Neutrophil (primary cell): ENCODE data around the gene HSPA12B.

Experiments
- H3K27ac ChIP-seq: fragments of 200-600 bp; sonication (generic); 2 replicates; pipeline ENCODE4 v1.5.1; 2016; ENCODE audit warnings: mild to moderate bottlenecking, moderate library complexity
- H3K27me3 ChIP-seq: fragments of 200-600 bp; sonication (generic); 2 replicates; pipeline ENCODE4 v1.6.0; 2016; ENCODE audit warnings: mild to moderate bottlenecking
- H3K36me3 ChIP-seq: fragments of 200-600 bp; sonication (generic); 2 replicates; pipeline ENCODE4 v1.5.1; 2017
- H3K4me1 ChIP-seq, 2 experiments: fragments of 200-600 bp in 1 of 2; sonication (generic) in 1 of 2; 1 replicate in 1 of 2; 2 replicates in 1 of 2; pipeline versions ENCODE4 v1.5.1 to v1.6.1; 2013 to 2016; ENCODE audit warnings: low read depth in 1 of 2, low read length in 1 of 2, mild to moderate bottlenecking in 1 of 2, moderate library complexity in 1 of 2; ENCODE audit not compliant: control insufficient read depth in 1 of 2, insufficient read depth in 1 of 2
- H3K4me3 ChIP-seq, 2 experiments: fragments of 200-600 bp in 1 of 2; sonication (generic) in 1 of 2; 1 replicate in 1 of 2; 2 replicates in 1 of 2; pipeline ENCODE4 v1.5.1; 2013 to 2016; ENCODE audit warnings: low read depth in 1 of 2, low read length in 1 of 2, mild to moderate bottlenecking in 1 of 2, moderate library complexity in 1 of 2
- H3K9me3 ChIP-seq: fragments of 200-600 bp; sonication (generic); 2 replicates; pipeline ENCODE4 v1.5.1; 2016
- TF ChIP-seq, protein P1 (sequence below): fragments of 200-600 bp; sonication (generic); IDR thresholded peaks from 2 replicates; pipeline ENCODE4 v1.5.1; 2016; ENCODE audit warnings: antibody characterized with exemption

The HSPA12B gene

DNA sequence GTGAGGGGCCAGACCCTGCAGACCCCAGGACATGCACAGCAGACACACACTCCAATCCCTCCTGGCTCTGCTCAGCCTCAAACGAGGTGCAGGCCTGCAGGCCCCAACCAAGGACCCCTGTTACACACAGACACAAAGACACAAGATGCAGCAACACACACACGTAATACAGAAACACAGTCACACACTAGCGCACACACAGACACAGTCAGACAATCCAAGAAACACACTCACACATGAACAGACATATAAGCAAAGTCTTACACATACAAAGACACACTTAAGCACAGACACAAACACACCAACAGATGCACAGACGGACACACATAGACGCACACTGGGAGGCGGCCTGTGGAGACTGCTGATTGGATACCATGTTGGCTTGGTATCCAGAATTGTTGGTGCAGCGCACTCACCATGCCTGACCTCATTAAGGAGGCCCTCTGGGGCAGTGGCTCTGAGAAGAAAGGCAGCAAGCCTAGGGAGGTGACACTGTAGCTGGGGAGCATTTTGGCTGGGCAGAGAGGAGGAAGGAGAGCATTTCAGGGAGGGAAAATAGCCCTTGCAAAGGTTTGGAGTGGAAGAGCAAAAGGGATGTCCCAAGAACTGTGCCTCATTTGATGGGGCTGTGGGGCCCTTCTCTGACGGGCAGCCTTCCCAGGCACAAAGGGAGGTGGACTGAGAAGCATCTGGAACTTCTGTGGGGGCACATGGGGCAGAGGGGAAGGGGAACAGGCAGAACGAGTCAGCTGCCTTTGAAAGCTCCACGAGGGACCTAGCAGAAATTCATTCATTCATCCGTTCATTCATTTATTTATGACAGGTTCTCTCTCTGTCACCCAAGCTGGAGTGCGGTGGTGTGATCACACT lies 1.4 kb upstream of the HSPA12B start:
- no peaks in the 10 kb centered on the region for H3K9me3 ChIP-seq
- H3K4me1 ChIP-seq = no peaks in the 10 kb centered on the region
- TF ChIP-seq, protein P1, sequence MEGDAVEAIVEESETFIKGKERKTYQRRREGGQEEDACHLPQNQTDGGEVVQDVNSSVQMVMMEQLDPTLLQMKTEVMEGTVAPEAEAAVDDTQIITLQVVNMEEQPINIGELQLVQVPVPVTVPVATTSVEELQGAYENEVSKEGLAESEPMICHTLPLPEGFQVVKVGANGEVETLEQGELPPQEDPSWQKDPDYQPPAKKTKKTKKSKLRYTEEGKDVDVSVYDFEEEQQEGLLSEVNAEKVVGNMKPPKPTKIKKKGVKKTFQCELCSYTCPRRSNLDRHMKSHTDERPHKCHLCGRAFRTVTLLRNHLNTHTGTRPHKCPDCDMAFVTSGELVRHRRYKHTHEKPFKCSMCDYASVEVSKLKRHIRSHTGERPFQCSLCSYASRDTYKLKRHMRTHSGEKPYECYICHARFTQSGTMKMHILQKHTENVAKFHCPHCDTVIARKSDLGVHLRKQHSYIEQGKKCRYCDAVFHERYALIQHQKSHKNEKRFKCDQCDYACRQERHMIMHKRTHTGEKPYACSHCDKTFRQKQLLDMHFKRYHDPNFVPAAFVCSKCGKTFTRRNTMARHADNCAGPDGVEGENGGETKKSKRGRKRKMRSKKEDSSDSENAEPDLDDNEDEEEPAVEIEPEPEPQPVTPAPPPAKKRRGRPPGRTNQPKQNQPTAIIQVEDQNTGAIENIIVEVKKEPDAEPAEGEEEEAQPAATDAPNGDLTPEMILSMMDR = no peak
- peaks cover 96% of the 10 kb centered on the region for H3K27me3 ChIP-seq
- H3K36me3 ChIP-seq = no peaks in the 10 kb centered on the region
- no peak overlapping the region for H3K27ac ChIP-seq
- H3K4me3 ChIP-seq = no peak overlapping the region

DNA sequence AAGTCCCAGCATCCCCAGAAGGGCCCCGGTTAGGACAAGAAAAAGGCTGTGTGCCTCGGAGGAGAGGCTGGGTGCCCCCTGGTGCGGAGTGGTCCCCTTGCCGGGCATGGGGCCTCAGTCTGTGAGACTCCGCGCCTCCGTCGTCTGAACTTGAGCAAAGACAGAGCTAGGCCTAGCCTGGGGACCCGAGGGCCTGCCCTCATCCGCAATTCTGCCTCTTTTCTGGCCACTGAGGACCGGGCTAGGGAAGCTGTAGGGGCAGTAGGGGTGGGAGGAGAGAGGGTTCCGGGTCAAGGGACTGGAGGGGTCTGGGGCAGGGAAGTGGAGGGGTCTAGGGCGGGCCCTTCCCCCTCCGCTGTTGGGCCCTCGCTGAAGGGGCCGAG lies 550 bp upstream of the HSPA12B start:
- Histone ChIP-seq H3K9me3 (no peaks in the 10 kb centered on the region), H3K27me3 (peaks cover 88% of the 10 kb centered on the region), H3K36me3 (no peaks in the 10 kb centered on the region), H3K27ac (no peak overlapping the region), H3K4me1 (no peaks in the 10 kb centered on the region), H3K4me3 (no peak overlapping the region)
- TF ChIP-seq, protein P1 = no peak

- TF ChIP-seq, protein P1 = no peak
- Histone ChIP-seq H3K9me3 (no peaks in the 10 kb centered on the region), H3K4me1 (no peaks in the 10 kb centered on the region), H3K36me3 (no peaks in the 10 kb centered on the region), H3K27ac (no peak overlapping the region), H3K27me3 (peaks cover 74% of the 10 kb centered on the region), H3K4me3 (no peak overlapping the region)
Measured at GRCh38 chr20:3733119-3733995, 872 bp downstream of the HSPA12B start.

GRCh38 chr20:3734111-3734843 lies 1.8 kb downstream of the HSPA12B start:
- H3K27ac ChIP-seq = no peak overlapping the region
- TF ChIP-seq, protein P1 = no peak
- no peak overlapping the region for H3K4me3 ChIP-seq
- H3K27me3 ChIP-seq = peaks cover 65% of the 10 kb centered on the region
- H3K36me3 ChIP-seq = no peaks in the 10 kb centered on the region
- no peaks in the 10 kb centered on the region for H3K4me1 ChIP-seq
- H3K9me3 ChIP-seq = no peaks in the 10 kb centered on the region

- Histone ChIP-seq H3K27me3 (peaks cover 50% of the 10 kb centered on the region), H3K9me3 (no peaks in the 10 kb centered on the region), H3K4me3 (no peak overlapping the region), H3K36me3 (no peaks in the 10 kb centered on the region), H3K4me1 (no peaks in the 10 kb centered on the region), H3K27ac (no peak overlapping the region)
- TF ChIP-seq, protein P1 = no peak
Measured at GRCh38 chr20:3735768-3736167, 3.3 kb downstream of the HSPA12B start.
